ENCODE results near the gene OXGR1. TPM values are rescaled to one million over a fixed set of nuclear protein-coding genes. Genes with fewer than 3 reads are reported as not detected.
A peak's percentile ranks its signal among the peaks of the same experiment; 100 is the strongest.

OXGR1 gene
- total RNA-seq, 2 experiments from 2014 or later = not detected

DNA sequence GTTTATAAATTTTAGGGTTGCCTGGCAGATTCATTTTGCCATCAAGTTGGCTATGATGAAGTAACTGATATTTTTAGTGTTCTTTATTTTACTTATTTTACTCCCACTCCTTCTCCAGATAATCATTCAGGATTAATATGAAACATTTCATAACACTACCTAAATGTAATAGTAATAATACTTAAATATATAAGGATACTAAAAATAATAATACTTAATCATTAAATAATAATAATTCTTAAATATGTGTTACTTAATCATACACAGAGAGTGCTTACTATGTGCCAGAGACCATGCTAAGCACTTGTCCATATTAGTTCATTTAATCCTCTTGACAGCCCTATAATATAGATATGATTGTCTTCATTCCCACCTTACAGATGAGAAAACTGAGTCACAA is 23.0 kb upstream of the OXGR1 start:
- TF ChIP-seq CTCF (IDR thresholded peaks at IDR 0.05) = no peak
- no peaks in the 10 kb centered on the region for H3K9me3 ChIP-seq (ENCODE audit: control insufficient read depth in 1 of 2, insufficient read depth in 1 of 2, low read length in 2 of 2)
- H3K27ac ChIP-seq (ENCODE audit: low read depth in 1 of 2, low read length in 2 of 2) = no peak overlapping the region
- intact Hi-C loops (cut with DNase I, micrococcal nuclease) = loop anchor here in 1 of 2 experiments (5.0 kb wide), 1 partner anchor 345 kb away; no protein-coding TSS in a partner anchor
- H3K4me3 ChIP-seq (ENCODE audit: low read length) = no peak overlapping the region
- H3K27ac Mint-ChIP-seq = no peak overlapping the region
- H3K36me3 ChIP-seq (ENCODE audit: insufficient read depth, low read length) = no peaks in the 10 kb centered on the region
- CTCF ChIA-PET = no interaction called here
- POLR2A ChIA-PET = no interaction called here
- H3K4me3 Mint-ChIP-seq = no peak overlapping the region
- no peaks in the 10 kb centered on the region for H3K36me3 Mint-ChIP-seq (ENCODE audit: low read depth)
- no peak for DNase-seq
- H3K4me1 Mint-ChIP-seq (ENCODE audit: low read depth) = peaks cover 6% of the 10 kb centered on the region
- H3K27me3 Mint-ChIP-seq = peaks cover 65% of the 10 kb centered on the region
- H3K4me1 ChIP-seq (ENCODE audit: insufficient read depth, low read length) = peaks cover 4% of the 10 kb centered on the region
- H3K27me3 ChIP-seq (ENCODE audit: control insufficient read depth in 1 of 2, insufficient read depth in 2 of 2, low read length in 2 of 2) = peaks cover 7 to 25% of the 10 kb centered on the region in 2 experiments
- no peak for ATAC-seq (ENCODE audit: poor library complexity)
- H3K9me3 Mint-ChIP-seq = no peaks in the 10 kb centered on the region

- Histone ChIP-seq H3K9me3 (ENCODE audit: control insufficient read depth in 1 of 2, insufficient read depth in 1 of 2, low read length in 2 of 2) (no peaks in the 10 kb centered on the region), H3K27me3 (ENCODE audit: control insufficient read depth in 1 of 2, insufficient read depth in 2 of 2, low read length in 2 of 2) (peaks cover 7 to 21% of the 10 kb centered on the region in 2 experiments), H3K36me3 (ENCODE audit: insufficient read depth, low read length) (no peaks in the 10 kb centered on the region), H3K4me1 (ENCODE audit: insufficient read depth, low read length) (peaks cover 4% of the 10 kb centered on the region), H3K27ac (ENCODE audit: low read depth in 1 of 2, low read length in 2 of 2) (no peak overlapping the region), H3K4me3 (ENCODE audit: low read length) (no peak overlapping the region)
- TF ChIP-seq CTCF (IDR thresholded peaks at IDR 0.05) = no peak
- peaks cover 6% of the 10 kb centered on the region for H3K4me1 Mint-ChIP-seq (ENCODE audit: low read depth)
- CTCF ChIA-PET = no interaction called here
- ATAC-seq (ENCODE audit: poor library complexity) (no peak), DNase-seq (peak in 3 of 14 experiments; percentile 49 to 55 (median 54))
- peaks cover 56% of the 10 kb centered on the region for H3K27me3 Mint-ChIP-seq
- no peaks in the 10 kb centered on the region for H3K36me3 Mint-ChIP-seq (ENCODE audit: low read depth)
- no peak overlapping the region for H3K27ac Mint-ChIP-seq
- intact Hi-C loops (cut with DNase I, micrococcal nuclease) = loop anchor here in 1 of 2 experiments (5.0 kb wide), 1 partner anchor 346 kb away; no protein-coding TSS in a partner anchor
- H3K9me3 Mint-ChIP-seq = no peaks in the 10 kb centered on the region
- POLR2A ChIA-PET = no interaction called here
- H3K4me3 Mint-ChIP-seq = no peak overlapping the region
These were observed 21.5 kb upstream of the OXGR1 start for GRCh38 chr13:97015661-97016350.

DNA sequence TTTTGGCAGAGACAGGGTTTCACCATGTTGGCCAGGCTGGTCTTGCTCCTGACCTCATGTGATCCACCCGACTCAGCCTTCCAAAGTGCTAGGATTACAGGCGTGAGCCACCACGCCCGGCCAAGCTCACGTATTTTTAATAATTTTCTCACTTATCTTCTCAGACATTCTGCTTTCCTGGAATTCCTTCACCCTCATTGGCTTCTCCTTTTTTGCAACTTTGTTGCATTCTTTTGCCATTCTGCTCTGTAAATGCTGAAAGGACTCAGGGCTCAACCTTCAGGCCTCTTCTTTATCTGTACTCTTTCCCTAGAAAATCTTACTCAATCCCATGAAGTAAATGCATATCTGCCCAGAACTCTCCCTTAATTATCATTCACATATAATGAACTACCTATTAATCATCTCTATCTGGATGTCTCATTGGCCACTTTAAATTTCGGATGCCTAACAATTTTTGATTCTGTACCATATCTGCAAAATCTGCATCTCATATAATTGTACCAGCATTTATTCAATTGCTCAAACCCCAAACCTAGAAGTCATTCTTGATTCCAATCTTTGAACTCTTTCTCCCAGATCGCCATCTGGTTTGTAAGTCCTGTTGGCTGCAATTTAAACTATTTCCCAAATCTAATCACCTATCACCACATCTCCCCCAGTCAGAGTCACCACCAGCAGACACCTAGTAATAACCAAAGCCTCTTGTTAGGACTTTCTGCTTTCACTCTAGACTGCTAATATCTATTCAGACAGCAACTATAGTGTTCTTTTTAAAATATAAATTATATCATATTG is 18.2 kb upstream of the OXGR1 start:
- no peak overlapping the region for H3K27ac Mint-ChIP-seq
- no peak for DNase-seq
- peaks cover 6% of the 10 kb centered on the region for H3K4me1 Mint-ChIP-seq (ENCODE audit: low read depth)
- Histone ChIP-seq H3K9me3 (ENCODE audit: control insufficient read depth in 1 of 2, insufficient read depth in 1 of 2, low read length in 2 of 2) (no peaks in the 10 kb centered on the region), H3K27ac (ENCODE audit: low read depth in 1 of 2, low read length in 2 of 2) (no peak overlapping the region), H3K4me3 (ENCODE audit: low read length) (no peak overlapping the region), H3K36me3 (ENCODE audit: insufficient read depth, low read length) (no peaks in the 10 kb centered on the region), H3K4me1 (ENCODE audit: insufficient read depth, low read length) (peaks cover 4% of the 10 kb centered on the region), H3K27me3 (ENCODE audit: control insufficient read depth in 1 of 2, insufficient read depth in 2 of 2, low read length in 2 of 2) (peaks cover 0 to 17% of the 10 kb centered on the region in 2 experiments)
- TF ChIP-seq CTCF (IDR thresholded peaks at IDR 0.05) = no peak
- CTCF ChIA-PET = no interaction called here
- ATAC-seq (ENCODE audit: poor library complexity) = no peak
- H3K27me3 Mint-ChIP-seq = peaks cover 45% of the 10 kb centered on the region
- intact Hi-C loops (cut with DNase I, micrococcal nuclease) = no loop called here
- H3K36me3 Mint-ChIP-seq (ENCODE audit: low read depth) = no peaks in the 10 kb centered on the region
- POLR2A ChIA-PET = no interaction called here
- H3K4me3 Mint-ChIP-seq = no peak overlapping the region
- no peaks in the 10 kb centered on the region for H3K9me3 Mint-ChIP-seq
